ENCODE results near the gene OPHN1. TPM values are rescaled to one million over a fixed set of nuclear protein-coding genes. Genes with fewer than 3 reads are reported as not detected.
"Not testable (repeated sequence)": the region's sequence is repeated elsewhere in the genome, so short reads cannot be mapped to it uniquely, and the experiment has no call there.

Gene OPHN1
- total RNA-seq, 1 experiment from 2014 or later: 3.9 TPM

DNA sequence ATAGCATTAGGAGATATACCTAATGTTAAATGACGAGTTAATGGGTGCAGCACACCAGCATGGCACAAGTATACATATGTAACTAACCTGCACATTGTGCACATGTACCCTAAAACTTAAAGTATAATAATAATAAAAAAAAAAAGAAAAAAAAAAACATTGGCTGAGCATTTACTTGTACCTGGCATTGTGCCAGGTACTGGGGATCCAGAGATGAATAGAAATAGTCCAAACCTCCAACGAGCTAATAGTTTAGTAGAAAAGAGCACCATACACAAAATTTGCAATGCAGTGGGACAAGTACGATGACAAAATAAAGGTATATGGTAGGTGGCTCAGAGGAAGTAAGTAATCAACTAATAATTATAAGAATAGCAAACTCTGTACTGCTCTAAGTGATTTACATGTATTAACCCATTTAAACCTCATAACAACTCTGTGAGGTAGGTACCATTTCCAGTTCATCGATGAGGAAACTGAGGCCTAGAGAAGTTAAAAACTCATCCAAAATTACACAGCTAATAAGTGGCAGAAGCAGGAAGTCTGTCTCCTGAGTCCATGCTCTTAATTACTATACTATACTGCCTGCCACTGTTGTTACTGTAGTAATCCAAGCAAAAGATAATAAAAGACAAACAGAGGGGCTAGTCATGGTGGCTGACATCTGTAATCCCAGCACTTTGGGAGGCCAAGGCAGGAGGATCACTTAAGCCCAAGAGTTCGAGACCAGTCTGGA is 319.3 kb downstream of the OPHN1 start:
- in situ Hi-C loops (cut with HindIII; ENCODE audit: low sequenced_read_pairs): no loop called here
- DNase-seq (ENCODE audit: low spot score): no peak

DNA sequence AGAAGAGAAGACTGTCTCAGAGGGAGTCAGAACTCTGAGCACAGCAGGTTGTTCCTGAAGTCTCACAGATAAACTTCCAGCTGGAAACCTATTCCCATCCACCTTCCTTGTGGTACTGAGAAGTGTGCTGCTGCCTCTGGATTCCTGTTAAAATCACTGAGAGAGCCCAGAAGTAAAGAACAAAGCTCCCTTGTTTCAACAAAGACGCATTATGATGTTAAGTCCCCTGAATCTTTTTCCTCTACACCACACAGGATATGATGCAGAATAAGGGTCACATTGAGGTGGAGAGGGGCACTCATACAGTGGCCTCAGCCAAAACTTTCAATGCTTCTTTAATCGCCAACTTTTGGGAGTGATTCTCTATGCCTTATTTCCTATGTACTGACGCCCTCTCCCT is 321.0 kb downstream of the OPHN1 start:
- no peak for DNase-seq (ENCODE audit: low spot score)
- in situ Hi-C loops (cut with HindIII; ENCODE audit: low sequenced_read_pairs): no loop called here

- no peak for DNase-seq (ENCODE audit: low spot score)
- in situ Hi-C loops (cut with HindIII; ENCODE audit: low sequenced_read_pairs): no loop called here
These were observed 324.1 kb downstream of the OPHN1 start for GRCh38 chrX:68109162-68109561.

- DNase-seq (ENCODE audit: low spot score): no peak
- in situ Hi-C loops (cut with HindIII; ENCODE audit: low sequenced_read_pairs): no loop called here
These were observed 334.9 kb downstream of the OPHN1 start for GRCh38 chrX:68098431-68098830.

GRCh38 chrX:68090266-68090665 is 343.0 kb downstream of the OPHN1 start:
- DNase-seq (ENCODE audit: low spot score): no peak
- in situ Hi-C loops (cut with HindIII; ENCODE audit: low sequenced_read_pairs): no loop called here

DNA sequence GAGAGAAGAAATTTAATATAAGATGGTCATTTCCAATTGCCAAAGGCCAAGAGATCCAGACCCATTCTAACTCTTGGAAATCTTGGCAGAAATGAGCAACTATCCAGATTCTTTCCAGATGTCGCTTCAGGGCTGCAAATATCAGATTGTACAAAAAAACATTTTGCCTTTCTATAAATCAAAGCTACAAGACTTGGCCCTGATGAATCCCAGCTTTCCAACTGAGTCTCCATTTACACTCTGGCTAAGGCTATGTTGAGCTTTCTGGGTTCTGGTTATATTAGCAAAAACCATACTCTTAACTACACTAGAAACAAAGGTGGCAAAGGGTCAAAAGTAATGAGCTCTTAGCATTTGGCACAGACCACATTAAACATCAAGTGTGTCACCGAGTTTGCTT is 345.8 kb downstream of the OPHN1 start:
- in situ Hi-C loops (cut with HindIII; ENCODE audit: low sequenced_read_pairs): no loop called here
- no peak for DNase-seq (ENCODE audit: low spot score)

DNA sequence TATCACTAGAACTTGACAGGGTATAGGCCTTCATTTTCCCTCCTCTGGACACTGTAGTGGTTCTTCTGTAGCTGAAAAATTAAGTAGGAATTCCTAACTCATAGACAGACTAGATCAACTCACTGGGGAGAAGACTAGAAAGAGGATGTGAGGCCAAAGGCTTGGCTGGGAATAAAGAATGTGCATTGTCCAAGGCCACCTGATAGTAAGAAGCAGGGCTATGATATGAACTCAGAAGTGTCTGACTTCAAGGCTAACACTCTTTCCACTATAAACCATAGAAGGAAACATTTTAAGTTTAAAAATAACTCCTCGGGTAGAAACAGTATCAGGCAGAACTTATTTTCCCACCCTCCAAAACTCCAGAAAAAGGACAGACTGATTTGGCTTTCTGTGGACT is 346.6 kb downstream of the OPHN1 start:
- in situ Hi-C loops (cut with HindIII; ENCODE audit: low sequenced_read_pairs): no loop called here
- no peak for DNase-seq (ENCODE audit: low spot score)

DNA sequence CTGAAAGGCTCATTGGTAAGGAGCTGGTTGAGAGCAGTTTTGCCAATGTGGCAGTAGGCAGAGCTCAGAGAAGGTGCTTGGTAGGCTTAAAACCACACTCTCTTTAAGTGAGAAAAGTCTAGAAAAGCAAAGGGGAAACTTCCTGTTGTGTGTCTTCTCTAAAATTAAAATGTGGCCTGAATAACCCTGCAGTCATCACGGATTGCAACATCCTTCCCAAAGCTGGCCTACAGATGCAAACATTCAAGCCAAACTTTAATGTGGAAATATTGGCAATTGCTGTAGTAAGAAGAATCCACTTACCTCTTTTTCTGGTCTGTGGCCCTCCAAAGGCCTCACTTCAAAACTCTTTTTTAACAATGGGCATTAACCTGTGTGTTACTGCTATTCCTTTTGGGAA is 348.5 kb downstream of the OPHN1 start:
- DNase-seq (ENCODE audit: low spot score): no peak
- in situ Hi-C loops (cut with HindIII; ENCODE audit: low sequenced_read_pairs): no loop called here

GRCh38 chrX:68083510-68083909 is 349.8 kb downstream of the OPHN1 start:
- DNase-seq (ENCODE audit: low spot score): no peak
- in situ Hi-C loops (cut with HindIII; ENCODE audit: low sequenced_read_pairs): no loop called here

- in situ Hi-C loops (cut with HindIII; ENCODE audit: low sequenced_read_pairs): no loop called here
- no peak for DNase-seq (ENCODE audit: low spot score)
These were observed 353.3 kb downstream of the OPHN1 start for GRCh38 chrX:68079961-68080360.

DNA sequence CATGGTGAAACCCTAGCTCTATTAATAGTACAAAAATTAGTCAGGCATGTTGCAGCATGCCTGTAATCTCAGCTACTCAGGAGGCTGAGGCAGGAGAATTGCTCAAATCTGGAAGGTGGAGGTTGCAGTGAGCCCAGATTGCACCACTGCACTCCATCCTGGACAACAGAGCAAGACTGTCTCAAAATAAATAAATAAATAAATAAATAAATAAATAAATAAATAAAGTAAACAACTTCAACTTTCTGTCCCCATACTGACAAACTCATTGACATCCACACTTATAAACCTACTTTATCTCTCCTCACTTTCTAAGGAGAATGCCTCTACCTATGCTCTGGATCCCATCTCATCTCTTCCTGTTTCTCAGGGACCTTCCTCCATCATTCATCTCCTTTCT is 354.5 kb downstream of the OPHN1 start:
- DNase-seq (ENCODE audit: low spot score); in situ Hi-C loops (cut with HindIII; ENCODE audit: low sequenced_read_pairs): not testable (repeated sequence)

- in situ Hi-C loops (cut with HindIII; ENCODE audit: low sequenced_read_pairs): no loop called here
- no peak for DNase-seq (ENCODE audit: low spot score)
These were observed 355.9 kb downstream of the OPHN1 start for GRCh38 chrX:68077378-68077777.

- in situ Hi-C loops (cut with HindIII; ENCODE audit: low sequenced_read_pairs): no loop called here
- DNase-seq (ENCODE audit: low spot score): no peak
These were observed 361.3 kb downstream of the OPHN1 start for GRCh38 chrX:68072041-68072440.

DNA sequence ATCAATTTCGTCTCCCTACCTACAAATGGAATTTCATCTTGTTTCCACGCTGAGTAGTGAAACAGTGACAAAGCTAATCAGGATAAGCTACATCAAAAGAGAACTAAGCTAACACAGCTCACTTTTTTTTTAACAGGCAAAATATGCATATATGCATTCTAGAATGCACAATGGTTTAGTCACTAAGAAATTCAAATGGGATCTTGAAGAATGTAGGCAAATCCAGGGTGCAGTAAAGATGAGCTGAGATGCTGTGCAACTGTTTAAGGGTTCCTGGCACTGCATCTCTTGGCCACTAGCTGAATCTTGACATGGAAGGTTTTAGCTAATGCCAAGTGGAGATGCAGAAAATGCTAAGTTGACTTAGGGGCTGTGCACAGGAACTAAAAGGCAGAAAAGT is 363.2 kb downstream of the OPHN1 start:
- DNase-seq (ENCODE audit: low spot score); in situ Hi-C loops (cut with HindIII; ENCODE audit: low sequenced_read_pairs): not testable (repeated sequence)

GRCh38 chrX:68061206-68061535 is 372.1 kb downstream of the OPHN1 start:
- DNase-seq (ENCODE audit: low spot score): no peak
- in situ Hi-C loops (cut with HindIII; ENCODE audit: low sequenced_read_pairs): no loop called here

DNA sequence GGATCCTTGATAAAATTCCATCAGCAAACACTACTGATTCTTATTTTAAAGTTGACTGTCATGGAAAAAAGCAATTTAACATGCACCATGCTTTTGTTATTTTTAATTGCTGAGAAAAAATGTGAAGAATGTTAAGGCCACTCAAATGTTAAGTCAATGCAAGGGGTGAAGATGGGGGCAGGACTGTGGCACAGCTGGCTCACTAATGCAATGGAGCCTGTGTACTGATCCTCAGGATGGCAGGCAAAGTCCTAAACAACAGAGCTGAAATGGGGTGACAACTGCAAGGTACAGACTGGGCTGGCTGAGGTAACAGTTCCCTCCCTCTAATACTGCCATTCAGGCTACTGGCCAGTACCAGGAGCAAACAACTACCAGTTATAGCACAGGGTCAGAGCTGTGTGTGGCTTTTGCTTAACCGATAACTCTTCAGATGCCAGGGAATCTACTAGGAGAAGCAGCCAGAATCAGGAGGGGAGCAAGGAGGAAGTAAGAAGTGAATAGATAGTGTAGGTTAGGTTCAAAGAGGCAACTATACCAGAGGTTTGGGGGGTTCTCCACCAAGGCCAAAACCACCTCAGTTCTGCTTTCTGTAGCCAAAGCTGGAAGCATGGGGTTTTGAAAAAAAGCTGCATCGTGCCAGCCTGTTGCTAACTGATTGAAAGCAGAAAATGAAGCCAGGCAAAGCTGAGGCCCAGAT is 372.6 kb downstream of the OPHN1 start:
- in situ Hi-C loops (cut with HindIII; ENCODE audit: low sequenced_read_pairs): no loop called here
- DNase-seq (ENCODE audit: low spot score): no peak

GRCh38 chrX:68059469-68059868 is 373.8 kb downstream of the OPHN1 start:
- DNase-seq (ENCODE audit: low spot score): no peak
- in situ Hi-C loops (cut with HindIII; ENCODE audit: low sequenced_read_pairs): no loop called here

DNA sequence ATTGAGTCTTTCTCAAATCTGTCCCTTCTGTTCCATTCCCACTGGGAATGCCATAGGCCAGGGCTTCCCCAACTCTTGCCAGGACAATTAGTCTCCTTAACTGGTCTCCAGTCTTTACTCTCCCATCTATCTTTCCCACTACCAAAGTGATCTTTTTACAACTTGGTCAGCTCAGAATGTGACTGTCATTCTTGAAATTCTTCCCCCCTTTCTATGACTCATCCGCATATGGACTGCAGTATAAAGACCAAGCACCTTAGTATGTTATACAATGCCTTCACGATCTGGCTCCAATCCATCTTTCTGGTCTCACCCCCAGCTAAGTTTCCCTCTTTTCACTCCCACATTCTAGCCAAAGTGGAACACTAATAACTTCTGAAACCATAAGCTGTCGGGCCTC is 383.8 kb downstream of the OPHN1 start:
- in situ Hi-C loops (cut with HindIII; ENCODE audit: low sequenced_read_pairs): no loop called here

GRCh38 chrX:68048774-68049173 is 384.5 kb downstream of the OPHN1 start:
- DNase-seq (ENCODE audit: low spot score): no peak
- in situ Hi-C loops (cut with HindIII; ENCODE audit: low sequenced_read_pairs): no loop called here

More for the DNA sequence above, 383.8 kb downstream of the OPHN1 start:
- DNase-seq (ENCODE audit: low spot score): no peak

GRCh38 chrX:68045008-68045577 is 388.2 kb downstream of the OPHN1 start:
- in situ Hi-C loops (cut with HindIII; ENCODE audit: low sequenced_read_pairs): no loop called here
- DNase-seq (ENCODE audit: low spot score): peak; percentile 1
